Measurements from ENCODE around the gene DHRS12. TPM values are rescaled to one million over a fixed set of nuclear protein-coding genes. Genes with fewer than 3 reads are reported as not detected.

The DHRS12 gene
- total and polyA plus RNA-seq, 10 donors, result 11.3 to 22.8 (median 16.9) TPM

DNA sequence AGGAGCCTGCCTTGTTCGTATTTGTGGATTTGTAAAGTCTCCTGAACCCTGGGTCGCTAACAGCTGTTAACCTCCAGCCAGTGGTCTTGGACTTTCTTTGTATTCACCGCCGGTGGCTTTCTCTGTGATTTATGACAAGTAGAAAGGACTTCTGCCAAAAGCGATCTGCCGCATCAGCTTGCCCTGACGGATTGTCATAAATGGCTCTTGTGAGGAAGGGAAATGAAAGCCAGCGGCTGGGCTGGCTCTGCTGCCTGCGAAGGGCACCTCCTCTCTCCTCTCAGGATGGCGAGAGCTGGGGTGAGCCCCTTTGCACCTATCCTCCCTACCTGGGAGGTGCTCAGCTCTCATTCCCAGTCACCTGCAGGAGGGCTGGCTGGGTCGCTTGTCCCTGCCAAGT is 25.6 kb downstream of the DHRS12 start:
- H3K27me3 ChIP-seq (replicated peaks in 1 of 7), result no peaks in the 10 kb centered on the region
- no peak for DNase-seq
- no peak overlapping the region for H3K4me3 ChIP-seq
- WGBS, 5 donors, result 28 to 58% (median 35%) methylated on average over 11 of the region's 11 CpGs
- intact Hi-C loops (cut with DNase I; ENCODE audit: low total_unique reads), result no loop called here
- TF ChIP-seq CTCF (IDR thresholded peaks at IDR 0.05 in 8 of 11, conservative IDR thresholded peaks at IDR 0.05 in 3 of 11) (no peak), POLR2A (IDR thresholded peaks at IDR 0.05) (no peak), POLR2AphosphoS5 (IDR thresholded peaks at IDR 0.05) (no peak)
- peaks cover 0 to 5% (median 2%) of the 10 kb centered on the region in 6 donors for H3K36me3 ChIP-seq
- no peaks in the 10 kb centered on the region for H3K4me1 ChIP-seq
- no peaks in the 10 kb centered on the region for H3K9me3 ChIP-seq
- no peak overlapping the region for H3K27ac ChIP-seq

- H3K27ac ChIP-seq, result no peak overlapping the region
- no peak for DNase-seq
Observed at GRCh38 chr13:51777921-51778320, 26.0 kb downstream of the DHRS12 start.

GRCh38 chr13:51776179-51776578 is 27.8 kb downstream of the DHRS12 start:
- H3K4me1 ChIP-seq, result no peaks in the 10 kb centered on the region
- intact Hi-C loops (cut with DNase I; ENCODE audit: low total_unique reads), result no loop called here
- TF ChIP-seq POLR2A (IDR thresholded peaks at IDR 0.05) (no peak), CTCF (IDR thresholded peaks at IDR 0.05 in 8 of 11, conservative IDR thresholded peaks at IDR 0.05 in 3 of 11) (no peak), POLR2AphosphoS5 (IDR thresholded peaks at IDR 0.05) (no peak)
- peaks cover 0 to 20% (median 4%) of the 10 kb centered on the region in 6 donors for H3K36me3 ChIP-seq
- 84 to 97% (median 90%) methylated on average over 7 of the region's 7 CpGs for WGBS, 5 donors
- no peaks in the 10 kb centered on the region for H3K27me3 ChIP-seq (replicated peaks in 1 of 7)
- no peak for DNase-seq
- no peak overlapping the region for H3K4me3 ChIP-seq
- H3K9me3 ChIP-seq, result no peaks in the 10 kb centered on the region
- H3K27ac ChIP-seq, result no peak overlapping the region

More at GRCh38 chr13:51777921-51778320, 26.0 kb downstream of the DHRS12 start:
- Histone ChIP-seq H3K27me3 (replicated peaks in 1 of 7) (no peaks in the 10 kb centered on the region), H3K36me3 (peaks cover 0 to 8% (median 4%) of the 10 kb centered on the region in 6 donors), H3K4me1 (no peaks in the 10 kb centered on the region), H3K9me3 (no peaks in the 10 kb centered on the region), H3K4me3 (no peak overlapping the region)
- TF ChIP-seq CTCF (IDR thresholded peaks at IDR 0.05 in 8 of 11, conservative IDR thresholded peaks at IDR 0.05 in 3 of 11), result no peak
- peak in 1 of 3 donors; percentile 51 for TF ChIP-seq POLR2AphosphoS5 (IDR thresholded peaks at IDR 0.05)
- intact Hi-C loops (cut with DNase I; ENCODE audit: low total_unique reads), result no loop called here
- WGBS, 5 donors, result 63 to 78% (median 75%) methylated on average over 8 to 9 of the region's 9 CpGs

DNA sequence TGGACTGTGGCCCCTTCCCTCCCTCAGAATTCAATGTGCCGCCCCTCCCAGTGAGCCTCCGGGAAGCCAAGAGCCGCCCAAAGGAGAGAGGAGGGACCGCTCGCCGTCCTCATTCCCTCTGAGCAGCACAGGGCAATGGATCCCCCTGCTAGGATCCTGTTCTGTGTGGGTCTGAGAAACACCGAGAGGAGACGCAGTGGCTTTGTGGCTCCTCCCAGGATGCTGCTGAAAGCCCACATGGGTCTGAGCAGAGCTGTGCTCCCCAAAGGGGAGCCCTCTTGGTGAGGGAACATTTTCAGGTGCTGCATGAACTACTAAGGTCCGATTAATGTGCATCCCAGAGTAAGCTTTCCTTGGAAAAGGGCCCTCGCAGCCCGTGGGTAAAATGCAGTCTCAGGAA is 30.4 kb downstream of the DHRS12 start:
- WGBS, 5 donors, result 88 to 94% (median 93%) methylated on average over 11 of the region's 11 CpGs
- DNase-seq, result no peak
- Histone ChIP-seq H3K4me1 (peaks cover 0 to 21% (median 9%) of the 10 kb centered on the region in 6 donors), H3K27ac (no peak overlapping the region), H3K9me3 (no peaks in the 10 kb centered on the region), H3K4me3 (no peak overlapping the region), H3K36me3 (peaks cover 0 to 31% (median 4%) of the 10 kb centered on the region in 6 donors), H3K27me3 (replicated peaks in 1 of 7) (no peaks in the 10 kb centered on the region)
- intact Hi-C loops (cut with DNase I; ENCODE audit: low total_unique reads), result no loop called here
- no peak for TF ChIP-seq POLR2A (IDR thresholded peaks at IDR 0.05)
- TF ChIP-seq POLR2AphosphoS5 (IDR thresholded peaks at IDR 0.05), result peak in 1 of 3 donors; percentile 12
- no peak for TF ChIP-seq CTCF (IDR thresholded peaks at IDR 0.05 in 8 of 11, conservative IDR thresholded peaks at IDR 0.05 in 3 of 11)

Measured in spleen (tissue), 11 donors.